Mucosa of stomach (tissue), 1 donor: ENCODE data around the gene CCDC66.
"Not testable (repeated sequence)": the region's sequence is repeated elsewhere in the genome, so short reads cannot be mapped to it uniquely, and the experiment has no call there.

Source experiments
- H3K27me3 ChIP-seq: one replicate; pipeline ENCODE4 v1.7.0; 2013; ENCODE audit warnings: mild to moderate bottlenecking, low read length; ENCODE audit not compliant: control insufficient read depth, insufficient read depth
- H3K36me3 ChIP-seq: one replicate; pipeline ENCODE4 v1.7.0; 2013; ENCODE audit warnings: low read length; ENCODE audit not compliant: control insufficient read depth, insufficient read depth
- H3K4me1 ChIP-seq: one replicate; pipeline ENCODE4 v1.7.0; 2013; ENCODE audit warnings: mild to moderate bottlenecking, low read length; ENCODE audit not compliant: control insufficient read depth, insufficient read depth
- H3K4me3 ChIP-seq: one replicate; pipeline ENCODE4 v1.7.0; 2013; ENCODE audit warnings: low read length
- H3K9ac ChIP-seq: one replicate; pipeline ENCODE4 v1.7.0; 2013; ENCODE audit warnings: mild to moderate bottlenecking, low read length, moderate library complexity
- H3K9me3 ChIP-seq: one replicate; pipeline ENCODE4 v1.7.0; 2013; ENCODE audit warnings: mild to moderate bottlenecking, low read length, moderate library complexity; ENCODE audit not compliant: control insufficient read depth
- donor health status: Pancreatic carcinoma.

CCDC66 gene

GRCh38 chr3:56593455-56594158 is 36.6 kb downstream of the CCDC66 start:
- Histone ChIP-seq H3K36me3 (no peaks in the 10 kb centered on the region), H3K9ac (no peak overlapping the region), H3K27me3 (no peaks in the 10 kb centered on the region), H3K4me3 (no peak overlapping the region), H3K9me3 (no peaks in the 10 kb centered on the region), H3K4me1 (no peaks in the 10 kb centered on the region)

GRCh38 chr3:56595975-56596840 is 39.2 kb downstream of the CCDC66 start:
- no peak overlapping the region for H3K9ac ChIP-seq
- H3K4me3 ChIP-seq: no peak overlapping the region
- no peaks in the 10 kb centered on the region for H3K36me3 ChIP-seq
- H3K4me1 ChIP-seq: no peaks in the 10 kb centered on the region
- H3K27me3 ChIP-seq: no peaks in the 10 kb centered on the region
- no peaks in the 10 kb centered on the region for H3K9me3 ChIP-seq

- not testable (repeated sequence) for H3K4me3 ChIP-seq, H3K27me3 ChIP-seq, H3K9ac ChIP-seq, H3K36me3 ChIP-seq, H3K4me1 ChIP-seq, H3K9me3 ChIP-seq
These were observed 51.5 kb downstream of the CCDC66 start for GRCh38 chr3:56608479-56608878.

- no peaks in the 10 kb centered on the region for H3K27me3 ChIP-seq
- H3K9me3 ChIP-seq: no peaks in the 10 kb centered on the region
- H3K4me3 ChIP-seq: no peak overlapping the region
- no peaks in the 10 kb centered on the region for H3K36me3 ChIP-seq
- no peak overlapping the region for H3K9ac ChIP-seq
- no peaks in the 10 kb centered on the region for H3K4me1 ChIP-seq
These were observed 53.8 kb downstream of the CCDC66 start for GRCh38 chr3:56610669-56611335.

- Histone ChIP-seq H3K4me1 (no peaks in the 10 kb centered on the region), H3K9me3 (no peaks in the 10 kb centered on the region), H3K4me3 (no peak overlapping the region), H3K9ac (no peak overlapping the region), H3K36me3 (no peaks in the 10 kb centered on the region), H3K27me3 (no peaks in the 10 kb centered on the region)
These were observed 54.4 kb downstream of the CCDC66 start for GRCh38 chr3:56611364-56611763.

- no peak overlapping the region for H3K4me3 ChIP-seq
- H3K4me1 ChIP-seq: no peaks in the 10 kb centered on the region
- no peaks in the 10 kb centered on the region for H3K36me3 ChIP-seq
- H3K27me3 ChIP-seq: no peaks in the 10 kb centered on the region
- no peaks in the 10 kb centered on the region for H3K9me3 ChIP-seq
- H3K9ac ChIP-seq: no peak overlapping the region
These were observed 55.2 kb downstream of the CCDC66 start for GRCh38 chr3:56612146-56612545.

GRCh38 chr3:56613016-56613415 is 56.0 kb downstream of the CCDC66 start:
- Histone ChIP-seq H3K27me3 (no peaks in the 10 kb centered on the region), H3K9me3 (no peaks in the 10 kb centered on the region), H3K9ac (no peak overlapping the region), H3K4me3 (no peak overlapping the region), H3K4me1 (no peaks in the 10 kb centered on the region), H3K36me3 (no peaks in the 10 kb centered on the region)

GRCh38 chr3:56616478-56617006 is 59.6 kb downstream of the CCDC66 start:
- H3K27me3 ChIP-seq: no peaks in the 10 kb centered on the region
- no peaks in the 10 kb centered on the region for H3K36me3 ChIP-seq
- no peak overlapping the region for H3K4me3 ChIP-seq
- no peaks in the 10 kb centered on the region for H3K9me3 ChIP-seq
- H3K4me1 ChIP-seq: no peaks in the 10 kb centered on the region
- no peak overlapping the region for H3K9ac ChIP-seq

GRCh38 chr3:56620371-56620770 is 63.4 kb downstream of the CCDC66 start:
- Histone ChIP-seq H3K9me3 (no peaks in the 10 kb centered on the region), H3K4me3 (no peak overlapping the region), H3K27me3 (no peaks in the 10 kb centered on the region), H3K9ac (no peak overlapping the region), H3K4me1 (peaks cover 7% of the 10 kb centered on the region), H3K36me3 (no peaks in the 10 kb centered on the region)

- H3K4me1 ChIP-seq: peaks cover 7% of the 10 kb centered on the region
- H3K36me3 ChIP-seq: no peaks in the 10 kb centered on the region
- no peak overlapping the region for H3K4me3 ChIP-seq
- H3K9me3 ChIP-seq: no peaks in the 10 kb centered on the region
- no peaks in the 10 kb centered on the region for H3K27me3 ChIP-seq
- no peak overlapping the region for H3K9ac ChIP-seq
These were observed 64.7 kb downstream of the CCDC66 start for GRCh38 chr3:56621681-56622080.

- H3K36me3 ChIP-seq: no peaks in the 10 kb centered on the region
- no peaks in the 10 kb centered on the region for H3K9me3 ChIP-seq
- H3K27me3 ChIP-seq: no peaks in the 10 kb centered on the region
- H3K9ac ChIP-seq: no peak overlapping the region
- H3K4me3 ChIP-seq: no peak overlapping the region
- H3K4me1 ChIP-seq: peaks cover 7% of the 10 kb centered on the region
These were observed 65.4 kb downstream of the CCDC66 start for GRCh38 chr3:56622381-56622780.

GRCh38 chr3:56624725-56625124 is 67.8 kb downstream of the CCDC66 start:
- no peaks in the 10 kb centered on the region for H3K27me3 ChIP-seq
- H3K9ac ChIP-seq: no peak overlapping the region
- no peaks in the 10 kb centered on the region for H3K9me3 ChIP-seq
- peaks cover 18% of the 10 kb centered on the region for H3K4me1 ChIP-seq
- H3K4me3 ChIP-seq: no peak overlapping the region
- H3K36me3 ChIP-seq: no peaks in the 10 kb centered on the region
